GM12892 (cell line): ENCODE results near the gene STK11.

Experiments
- POLR2A ChIP-seq: IDR thresholded peaks from 2 replicates; pipeline ENCODE4 v1.6.1; 2011; ENCODE audit warnings: low read depth, low read length, control low read depth
- POLR2AphosphoS5 ChIP-seq: IDR thresholded peaks from 2 replicates; pipeline ENCODE4 v1.6.1; 2011; ENCODE audit warnings: low read depth, low read length, control low read depth

DNA sequence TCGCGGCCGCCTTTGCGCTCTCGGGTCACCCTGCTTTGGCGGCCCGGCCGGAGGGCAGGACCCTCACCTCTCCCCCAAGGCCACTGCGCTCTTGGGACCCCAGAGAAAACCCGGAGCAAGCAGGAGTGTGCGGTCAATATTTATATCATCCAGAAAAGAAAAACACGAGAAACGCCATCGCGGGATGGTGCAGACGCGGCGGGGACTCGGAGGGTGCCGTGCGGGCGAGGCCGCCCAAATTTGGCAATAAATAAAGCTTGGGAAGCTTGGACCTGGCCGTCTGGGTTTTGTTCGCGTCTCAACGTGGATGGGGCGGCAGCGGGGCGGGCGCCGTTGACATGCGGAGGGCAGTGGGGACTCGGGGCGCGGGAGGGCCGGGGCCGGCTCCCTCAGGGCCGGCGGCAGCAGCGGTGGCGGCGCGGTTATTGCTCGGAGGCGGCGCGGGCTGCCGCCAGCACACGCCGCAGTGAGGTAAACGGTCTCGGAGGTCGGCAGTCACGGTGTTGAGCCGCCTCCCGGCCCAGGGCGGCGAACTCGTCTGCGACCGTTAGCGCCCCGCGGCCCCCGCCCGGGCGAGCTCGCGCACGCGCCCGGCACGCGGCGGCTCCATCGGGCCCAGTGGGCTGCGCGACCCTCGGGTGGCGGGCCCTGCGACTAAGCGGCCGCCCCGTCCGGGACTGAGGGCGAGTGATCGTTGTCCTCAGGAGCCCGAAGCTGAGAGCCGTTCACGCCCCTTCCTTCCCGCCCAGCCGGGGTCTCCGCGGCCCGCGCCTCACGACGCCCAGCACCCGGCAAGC, 22.8 kb downstream of the STK11 start:
- TF ChIP-seq POLR2A (no peak), POLR2AphosphoS5 (no peak)
